ENCODE data around the gene CAPN5. TPM values are rescaled to one million over a fixed set of nuclear protein-coding genes. Genes with fewer than 3 reads are reported as not detected.
"Not testable (repeated sequence)": the region's sequence is repeated elsewhere in the genome, so short reads cannot be mapped to it uniquely, and the experiment has no call there.

The CAPN5 gene
- total RNA-seq, 2 experiments from 2014 or later, result 2.2 to 2.4 TPM

DNA sequence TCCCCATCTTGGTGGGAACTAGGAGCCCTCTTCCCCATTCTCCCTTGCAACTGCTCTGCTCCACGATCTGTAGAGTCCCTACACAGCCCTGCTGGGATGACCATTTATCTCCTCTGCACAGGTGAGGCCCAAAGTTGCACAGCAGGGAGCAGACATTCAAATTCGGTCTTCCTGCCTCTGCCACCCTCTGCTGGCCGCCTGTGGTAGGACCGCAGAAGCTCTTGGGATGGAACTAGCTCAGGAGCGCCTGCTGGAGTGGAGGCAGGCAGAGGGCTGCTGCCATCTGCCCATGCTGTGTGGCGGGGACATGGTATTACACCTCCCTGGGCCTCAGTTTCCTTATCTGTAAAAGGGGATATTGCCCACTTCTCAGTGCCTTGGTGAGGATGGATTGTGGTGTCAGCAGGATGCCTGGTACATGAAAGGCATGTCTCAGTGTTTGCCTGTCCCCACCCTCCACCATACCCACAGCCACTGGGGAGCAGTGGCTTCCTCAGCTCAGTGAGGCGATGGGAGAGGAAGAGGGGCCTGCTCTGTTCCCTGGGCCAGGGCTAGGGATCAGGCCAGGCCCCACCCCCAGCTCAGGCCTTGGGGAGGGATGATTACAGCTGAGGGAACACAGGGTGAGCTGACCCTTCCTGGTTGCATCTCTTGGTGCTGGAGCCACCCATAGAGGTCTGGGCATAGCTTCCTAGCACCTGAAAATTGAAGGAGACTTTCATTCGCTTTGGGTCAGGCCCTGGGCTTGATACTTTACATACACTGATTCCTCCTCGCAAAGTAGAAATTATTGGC lies 24.6 kb downstream of the CAPN5 start:
- no peak overlapping the region for H3K4me3 Mint-ChIP-seq
- peaks cover 8% of the 10 kb centered on the region for H3K4me1 Mint-ChIP-seq
- peak; percentile 81 for DNase-seq
- H3K27ac Mint-ChIP-seq, result no peak overlapping the region
- no peaks in the 10 kb centered on the region for H3K9me3 Mint-ChIP-seq
- no peaks in the 10 kb centered on the region for H3K27me3 Mint-ChIP-seq
- H3K36me3 Mint-ChIP-seq, result no peaks in the 10 kb centered on the region

DNA sequence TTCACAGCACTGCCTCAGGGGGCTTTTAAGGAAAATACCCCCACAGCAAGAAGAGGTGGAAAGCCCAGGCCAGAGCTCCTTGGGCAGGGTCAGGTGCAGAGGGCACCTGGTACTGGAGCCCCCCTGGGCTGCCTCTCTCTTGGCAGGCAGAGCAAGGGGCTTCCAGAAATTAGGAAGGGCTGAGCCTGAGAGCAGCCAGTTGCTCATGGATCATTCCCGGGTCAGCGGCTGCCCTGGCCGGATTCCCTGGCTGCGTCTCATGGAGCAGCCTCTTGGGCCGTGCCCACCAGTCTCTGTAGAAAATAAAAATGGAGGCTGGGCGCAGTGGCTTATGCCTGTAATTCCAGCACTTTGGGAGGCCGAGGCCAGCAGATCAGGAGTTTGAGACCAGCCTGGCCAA lies 25.6 kb downstream of the CAPN5 start:
- no peak for DNase-seq
- H3K4me1 Mint-ChIP-seq, result peaks cover 8% of the 10 kb centered on the region
- no peaks in the 10 kb centered on the region for H3K36me3 Mint-ChIP-seq
- H3K4me3 Mint-ChIP-seq, result no peak overlapping the region
- H3K9me3 Mint-ChIP-seq, result no peaks in the 10 kb centered on the region
- no peak overlapping the region for H3K27ac Mint-ChIP-seq
- no peaks in the 10 kb centered on the region for H3K27me3 Mint-ChIP-seq

DNA sequence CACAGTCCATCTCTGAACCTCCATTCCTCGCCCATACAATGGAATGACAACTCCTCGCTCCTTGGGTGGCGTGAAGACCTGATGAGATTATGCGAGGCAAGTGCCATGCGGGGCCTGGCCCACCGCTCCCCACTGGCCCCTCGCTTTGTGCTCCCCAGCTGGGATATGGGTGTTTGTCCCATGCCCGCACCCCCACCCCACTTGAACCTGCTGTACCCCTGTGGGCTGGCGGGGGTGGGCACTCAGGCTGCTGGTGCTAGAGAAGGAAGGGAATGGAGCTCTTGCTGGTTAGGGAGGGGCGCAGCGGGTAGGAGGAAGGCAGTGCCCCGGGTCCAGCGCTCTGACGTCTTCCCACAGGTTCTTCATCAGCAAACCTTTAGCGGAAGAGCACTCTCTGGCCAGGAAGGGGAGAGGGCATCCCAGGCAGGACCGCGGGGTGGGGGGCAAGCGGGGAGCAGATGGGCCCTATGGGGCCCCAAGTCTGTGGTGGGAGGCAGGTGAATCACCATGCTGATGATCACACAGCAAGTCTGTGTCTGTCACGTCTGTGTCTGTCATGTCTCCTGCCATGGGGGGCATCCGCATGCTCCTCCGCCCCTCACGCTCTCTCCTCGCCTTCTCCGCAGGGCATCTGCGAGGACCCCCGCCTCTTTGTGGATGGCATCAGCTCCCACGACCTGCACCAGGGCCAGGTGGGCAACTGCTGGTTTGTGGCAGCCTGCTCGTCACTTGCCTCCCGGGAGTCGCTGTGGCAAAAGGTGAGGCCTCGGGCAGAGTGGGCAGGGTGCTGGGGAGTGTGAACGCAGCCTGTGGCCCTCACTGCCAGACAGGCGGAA lies 26.5 kb downstream of the CAPN5 start:
- DNase-seq, result no peak
- peaks cover 8% of the 10 kb centered on the region for H3K4me1 Mint-ChIP-seq
- no peaks in the 10 kb centered on the region for H3K36me3 Mint-ChIP-seq
- no peak overlapping the region for H3K27ac Mint-ChIP-seq
- H3K9me3 Mint-ChIP-seq, result no peaks in the 10 kb centered on the region
- H3K27me3 Mint-ChIP-seq, result no peaks in the 10 kb centered on the region
- no peak overlapping the region for H3K4me3 Mint-ChIP-seq

DNA sequence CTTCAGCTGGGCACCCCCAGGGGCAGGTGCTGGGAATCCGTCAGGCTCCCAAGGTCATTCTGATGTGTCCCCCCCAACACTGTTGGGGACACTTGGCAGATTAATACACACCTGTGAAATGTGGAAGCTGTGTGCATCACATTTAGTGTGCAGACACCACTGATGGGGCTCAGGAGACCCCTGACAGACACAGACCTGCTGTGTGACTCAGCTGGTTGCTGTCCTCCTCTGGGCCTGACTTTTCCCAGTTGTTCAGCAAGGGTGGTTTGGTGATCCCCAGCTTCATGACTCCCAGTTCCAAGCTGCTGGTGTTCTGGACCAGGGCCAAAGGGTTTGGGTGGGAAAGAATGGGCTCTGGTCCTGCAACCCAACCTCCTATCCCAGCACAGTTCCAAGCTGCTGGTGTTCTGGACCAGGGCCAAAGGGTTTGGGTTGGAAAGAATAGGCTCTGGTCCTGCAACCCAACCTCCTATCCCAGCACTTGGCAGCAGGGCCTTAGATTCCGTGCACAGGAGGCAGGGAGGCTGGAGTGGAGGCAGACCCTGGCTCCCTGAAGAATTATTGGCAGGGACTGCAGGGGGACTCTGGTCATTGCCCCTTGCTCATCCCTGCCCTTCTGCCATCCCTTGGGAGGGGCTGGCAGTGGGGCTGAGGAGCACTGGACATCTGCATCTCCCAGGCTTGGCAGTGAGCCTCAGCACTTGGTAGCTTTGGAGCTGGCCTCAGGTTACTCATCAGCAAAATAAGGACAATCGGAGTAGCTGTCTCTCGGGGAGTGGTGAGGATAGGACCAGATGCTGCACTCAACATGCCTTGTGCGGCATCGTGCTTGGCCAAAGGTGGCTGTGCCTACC lies 27.4 kb downstream of the CAPN5 start:
- Mint-ChIP-seq H3K27ac (no peak overlapping the region), H3K27me3 (no peaks in the 10 kb centered on the region), H3K4me3 (no peak overlapping the region), H3K36me3 (no peaks in the 10 kb centered on the region), H3K4me1 (peaks cover 8% of the 10 kb centered on the region), H3K9me3 (no peaks in the 10 kb centered on the region)
- DNase-seq, result no peak

DNA sequence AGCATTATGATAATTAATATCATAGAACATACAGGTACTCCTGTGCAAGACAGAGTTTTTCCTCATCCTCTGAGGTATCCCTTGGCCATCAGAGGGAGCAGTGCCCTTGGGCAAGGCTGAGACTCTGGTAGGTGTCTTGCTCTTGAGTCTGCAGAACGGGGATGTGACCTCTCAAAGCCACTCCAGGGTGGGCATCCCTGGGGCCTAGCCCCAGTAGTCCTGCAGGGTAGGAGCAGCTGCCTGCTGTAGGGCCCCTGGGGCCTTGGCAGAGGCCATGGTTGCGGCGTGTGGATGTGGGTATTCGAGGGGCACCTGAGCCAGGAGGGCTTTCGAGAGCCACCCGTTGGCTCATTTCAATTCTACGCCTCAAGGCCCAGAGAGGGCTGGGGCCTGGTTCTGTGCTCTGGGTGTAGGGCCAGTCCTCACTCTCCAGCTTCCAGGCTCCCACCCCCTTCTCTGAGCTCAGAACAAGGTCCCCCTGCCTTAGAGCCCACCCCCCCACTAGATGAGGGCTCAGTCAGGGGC lies 28.1 kb downstream of the CAPN5 start:
- DNase-seq, result no peak
- Mint-ChIP-seq H3K9me3 (no peaks in the 10 kb centered on the region), H3K27ac (no peak overlapping the region), H3K4me1 (peaks cover 8% of the 10 kb centered on the region), H3K36me3 (no peaks in the 10 kb centered on the region), H3K4me3 (no peak overlapping the region), H3K27me3 (no peaks in the 10 kb centered on the region)

DNA sequence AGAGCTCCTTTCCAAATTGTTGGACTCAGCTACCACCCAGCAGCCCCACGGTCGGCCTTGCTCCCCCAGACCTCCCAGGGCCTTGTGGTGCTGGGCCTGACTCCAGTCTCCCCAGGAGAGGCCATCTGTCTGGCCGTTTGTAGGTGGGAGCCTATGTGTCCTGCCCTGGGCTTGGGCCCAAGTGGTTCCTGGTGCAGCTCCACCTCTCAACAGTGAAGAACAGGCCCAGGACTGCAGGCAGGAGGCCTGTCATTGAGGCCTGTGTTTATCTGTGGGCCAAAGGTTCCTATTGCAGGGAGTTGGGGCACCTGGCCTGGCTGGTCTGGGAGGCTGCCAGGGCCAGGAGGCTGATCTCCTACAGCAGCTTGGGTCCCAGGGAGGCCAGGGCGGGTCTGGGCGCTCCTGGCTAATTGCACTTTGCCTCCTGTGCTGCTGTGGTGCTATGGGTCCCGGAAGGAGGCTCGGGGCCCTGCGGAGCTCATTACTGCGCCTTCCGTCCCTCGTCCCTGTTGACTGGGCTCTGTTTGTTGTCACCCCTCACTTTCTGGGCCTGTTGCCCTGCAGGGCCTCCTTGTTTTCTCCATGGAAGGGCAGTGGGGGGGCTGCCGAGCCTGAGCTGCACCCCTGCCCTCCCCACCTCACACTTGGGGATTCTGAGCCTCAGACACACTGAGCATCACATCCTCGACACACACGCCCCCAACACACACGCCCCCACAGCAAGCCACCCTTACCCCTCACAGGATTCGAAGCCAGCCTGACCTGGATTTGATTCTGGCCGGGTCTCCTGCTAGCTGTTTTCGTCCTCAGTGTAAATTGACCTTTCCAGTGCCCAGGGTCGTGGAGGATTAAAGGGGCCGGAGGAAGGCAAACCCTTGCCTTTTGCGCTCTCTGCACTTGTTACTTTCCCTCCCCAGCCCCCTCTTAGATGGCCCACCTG lies 29.1 kb downstream of the CAPN5 start:
- no peak overlapping the region for H3K4me3 Mint-ChIP-seq
- H3K27me3 Mint-ChIP-seq, result no peaks in the 10 kb centered on the region
- no peak for DNase-seq
- H3K9me3 Mint-ChIP-seq, result no peaks in the 10 kb centered on the region
- no peak overlapping the region for H3K27ac Mint-ChIP-seq
- H3K4me1 Mint-ChIP-seq, result peaks cover 5% of the 10 kb centered on the region
- no peaks in the 10 kb centered on the region for H3K36me3 Mint-ChIP-seq

DNA sequence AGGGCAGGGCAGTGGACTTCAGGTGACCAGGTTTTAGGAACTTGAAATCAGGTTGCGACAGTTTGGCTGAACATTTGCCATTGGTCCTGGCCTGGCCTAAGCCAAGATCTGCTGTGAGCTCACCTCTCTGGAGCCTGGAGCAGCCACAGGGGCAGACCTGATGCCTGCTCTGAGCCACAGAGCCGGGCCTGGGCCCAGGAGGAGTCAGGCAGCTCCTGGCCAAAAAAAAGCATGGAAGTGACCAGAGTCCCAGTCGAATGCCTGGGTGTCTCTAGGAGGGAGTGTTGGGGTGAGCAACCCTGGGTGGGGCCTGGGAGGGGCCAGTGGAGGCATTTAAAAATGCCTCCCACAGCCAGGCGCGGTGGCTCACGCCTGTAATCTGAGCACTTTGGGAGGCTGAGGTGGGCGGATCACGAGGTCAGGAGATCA lies 29.8 kb downstream of the CAPN5 start:
- H3K4me1 Mint-ChIP-seq, result no peaks in the 10 kb centered on the region
- H3K4me3 Mint-ChIP-seq, result no peak overlapping the region
- DNase-seq, result no peak
- no peaks in the 10 kb centered on the region for H3K36me3 Mint-ChIP-seq
- H3K27me3 Mint-ChIP-seq, result no peaks in the 10 kb centered on the region
- no peak overlapping the region for H3K27ac Mint-ChIP-seq
- no peaks in the 10 kb centered on the region for H3K9me3 Mint-ChIP-seq

DNA sequence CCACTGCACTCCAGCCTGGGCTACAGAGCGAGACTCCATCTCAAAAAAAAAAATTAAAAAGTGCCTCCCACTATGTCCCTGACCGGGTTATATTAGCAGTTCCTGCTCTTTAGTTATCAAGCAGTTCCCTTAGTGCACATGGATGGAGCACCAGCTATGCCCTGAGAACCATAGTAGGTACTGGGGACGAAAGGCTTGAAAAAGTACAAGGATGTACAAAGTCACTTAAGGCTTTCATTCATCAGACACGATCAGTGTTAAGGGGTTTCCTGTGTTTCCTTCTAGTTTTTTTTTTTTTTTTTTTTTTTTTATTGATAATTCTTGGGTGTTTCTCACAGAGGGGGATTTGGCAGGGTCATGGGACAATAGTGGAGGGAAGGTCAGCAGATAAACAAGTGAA lies 30.4 kb downstream of the CAPN5 start:
- H3K36me3 Mint-ChIP-seq, H3K27me3 Mint-ChIP-seq, H3K9me3 Mint-ChIP-seq, H3K4me1 Mint-ChIP-seq, H3K4me3 Mint-ChIP-seq, DNase-seq, H3K27ac Mint-ChIP-seq: not testable (repeated sequence)

DNA sequence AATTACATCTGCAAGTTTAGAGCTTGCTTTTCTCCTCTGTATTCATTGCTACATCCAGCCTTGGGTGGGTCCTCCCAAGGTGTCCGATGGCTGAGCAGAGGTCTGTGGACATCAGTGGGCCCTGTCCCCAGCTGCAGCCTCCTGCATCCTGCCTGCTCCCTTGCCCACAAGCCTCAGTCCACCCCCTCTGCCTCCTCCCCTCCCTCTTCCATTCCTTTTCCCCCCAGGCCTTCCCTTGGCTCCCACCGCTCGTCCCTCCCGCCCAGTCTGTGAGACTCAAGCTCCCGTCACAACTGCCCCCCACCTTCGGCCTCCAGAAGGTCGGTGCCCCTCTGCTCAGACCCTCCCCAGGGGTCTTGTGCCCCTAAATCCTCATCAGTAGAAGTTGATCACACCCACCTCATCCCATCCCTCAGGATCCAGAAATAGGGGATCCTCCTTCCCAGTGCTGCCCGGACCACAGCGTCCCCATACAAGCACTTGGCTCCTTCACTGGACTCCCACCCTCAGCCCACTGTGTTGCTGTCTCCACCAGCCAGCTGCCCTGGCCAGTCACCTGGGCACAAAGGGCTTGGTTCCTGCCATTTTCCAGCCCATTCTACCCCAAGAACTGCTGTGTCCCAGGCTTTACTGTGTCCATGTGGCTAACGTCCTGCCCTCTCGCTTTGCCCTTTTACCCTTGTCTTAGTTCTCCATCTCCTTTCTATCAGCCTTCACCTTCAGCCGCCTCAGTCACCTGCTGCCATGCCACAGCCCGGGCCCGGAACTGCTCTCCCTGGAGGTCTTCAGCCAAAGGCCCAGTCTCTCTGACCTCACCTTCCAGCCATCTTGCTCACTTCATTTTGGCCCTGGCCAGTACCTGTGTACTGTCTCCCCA lies 33.6 kb downstream of the CAPN5 start:
- Mint-ChIP-seq H3K36me3 (no peaks in the 10 kb centered on the region), H3K27ac (no peak overlapping the region), H3K9me3 (no peaks in the 10 kb centered on the region), H3K4me1 (no peaks in the 10 kb centered on the region), H3K4me3 (no peak overlapping the region), H3K27me3 (no peaks in the 10 kb centered on the region)
- no peak for DNase-seq

DNA sequence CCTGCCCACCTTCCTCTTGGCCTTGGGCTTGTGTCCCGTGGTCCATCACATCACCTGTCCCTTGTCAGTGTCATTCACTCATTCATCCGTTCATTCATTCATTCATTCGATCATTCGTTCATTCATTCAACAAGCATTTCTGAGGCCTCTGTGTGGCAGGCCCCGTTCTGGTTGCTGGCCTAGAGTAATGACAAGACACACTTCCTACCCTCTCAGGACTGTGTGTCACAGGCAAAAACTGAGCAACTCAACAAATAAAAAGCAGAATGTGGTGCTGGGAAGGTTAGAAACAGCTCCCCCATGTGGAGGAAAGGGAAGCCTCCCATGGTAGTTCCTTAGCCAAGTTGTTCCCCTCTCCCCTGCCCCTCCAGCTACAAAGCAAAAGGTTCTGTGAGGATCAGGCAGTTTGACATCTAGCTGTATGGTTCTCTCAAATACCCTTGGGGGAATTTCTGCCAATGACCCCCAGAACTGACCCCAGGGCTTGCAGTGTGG lies 34.3 kb downstream of the CAPN5 start:
- no peaks in the 10 kb centered on the region for H3K27me3 Mint-ChIP-seq
- no peaks in the 10 kb centered on the region for H3K4me1 Mint-ChIP-seq
- no peaks in the 10 kb centered on the region for H3K9me3 Mint-ChIP-seq
- H3K4me3 Mint-ChIP-seq, result no peak overlapping the region
- no peaks in the 10 kb centered on the region for H3K36me3 Mint-ChIP-seq
- no peak overlapping the region for H3K27ac Mint-ChIP-seq
- no peak for DNase-seq

DNA sequence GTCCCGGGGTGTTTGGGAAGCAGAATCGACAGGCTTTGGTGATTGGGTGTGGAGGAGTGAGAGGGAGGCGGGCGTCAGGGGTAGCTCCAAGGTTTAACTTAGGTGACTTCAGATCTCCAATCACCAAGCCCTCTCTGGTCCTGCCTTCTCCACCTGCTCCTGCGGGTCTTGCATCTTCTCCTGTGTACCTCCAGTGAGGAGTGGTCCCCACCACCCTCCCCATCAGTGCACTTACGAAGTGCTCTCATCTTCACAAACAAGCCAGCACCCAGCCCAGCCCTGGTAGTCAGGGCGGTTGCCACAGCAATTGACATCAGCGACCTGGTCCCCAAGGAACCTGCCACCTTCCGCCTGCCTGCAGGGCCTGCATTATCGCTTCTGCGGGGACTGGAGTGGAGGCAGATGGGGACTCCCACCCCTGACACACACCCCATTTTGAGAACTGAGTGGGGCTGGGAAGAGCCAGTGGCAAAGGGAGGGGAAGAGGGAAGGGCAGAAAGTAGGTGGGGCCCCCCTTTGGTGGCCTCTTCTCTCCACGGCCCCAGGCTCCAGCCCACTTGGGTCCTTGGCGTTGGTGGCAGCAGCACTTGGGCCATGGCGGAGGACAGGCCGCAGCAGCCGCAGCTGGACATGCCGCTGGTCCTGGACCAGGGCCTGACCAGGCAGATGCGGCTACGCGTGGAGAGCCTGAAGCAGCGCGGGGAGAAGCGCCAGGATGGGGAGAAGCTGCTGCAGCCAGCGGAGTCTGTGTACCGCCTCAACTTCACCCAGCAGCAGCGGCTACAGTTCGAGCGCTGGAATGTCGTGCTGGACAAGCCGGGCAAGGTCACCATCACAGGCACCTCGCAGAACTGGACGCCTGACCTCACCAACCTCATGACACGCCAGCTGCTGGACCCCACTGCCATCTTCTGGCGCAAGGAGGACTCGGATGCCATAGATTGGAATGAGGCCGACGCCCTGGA lies 35.8 kb downstream of the CAPN5 start, which contains the start of gene OMP:
Gene OMP, plus strand, starts transcription at position 595 of the 965 bp plus-strand sequence. Its CDS starts 0 bp downstream, at position 595.
- no peak for DNase-seq
- H3K4me3 Mint-ChIP-seq, result no peak within 1 kb of the TSS
- H3K27ac Mint-ChIP-seq, result no peak within 1 kb of the TSS
- H3K27me3 Mint-ChIP-seq, result no peaks in the 10 kb centered on the region
- no peaks in the 10 kb centered on the region for H3K4me1 Mint-ChIP-seq
- no peaks in the 10 kb centered on the region for H3K36me3 Mint-ChIP-seq
- H3K9me3 Mint-ChIP-seq, result no peaks in the 10 kb centered on the region

DNA sequence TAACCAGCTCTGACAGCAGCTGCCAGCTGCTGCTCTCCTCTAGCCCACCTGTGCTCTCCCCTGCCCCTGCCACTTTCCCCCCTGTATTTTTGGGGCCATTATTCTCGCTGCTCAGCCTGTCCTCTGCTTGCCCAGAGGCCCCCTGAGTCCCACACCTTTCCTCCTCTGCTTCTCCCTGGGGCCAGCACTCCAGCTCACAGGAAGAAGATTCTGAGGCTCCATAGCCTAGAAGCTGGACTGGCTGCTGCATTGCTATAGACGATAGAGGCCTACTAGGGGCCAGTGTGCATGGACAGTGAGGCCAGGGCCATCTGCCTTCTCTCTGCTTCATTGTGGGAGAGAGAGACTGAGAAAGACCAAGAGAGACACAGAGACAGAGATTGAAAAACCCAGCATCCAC lies 36.5 kb downstream of the CAPN5 start:
- Mint-ChIP-seq H3K4me3 (no peak overlapping the region), H3K36me3 (no peaks in the 10 kb centered on the region), H3K27me3 (no peaks in the 10 kb centered on the region), H3K4me1 (no peaks in the 10 kb centered on the region), H3K9me3 (no peaks in the 10 kb centered on the region), H3K27ac (no peak overlapping the region)
- no peak for DNase-seq

Measured in activated naive CD8-positive, alpha-beta T cell treated with anti-CD3 and anti-CD28 coated beads for 36 hours (primary cell).